Gastrocnemius medialis (tissue), 4 donors: ENCODE measurements around the gene PRKG1.

Experiments
- POLR2A ChIP-seq, 2 donors: fragments of 450-650 bp; IDR thresholded peaks; one replicate each; pipeline ENCODE4 v1.6.1; 2017; ENCODE audit warnings: antibody characterized with exemption in 2 of 2, mild to moderate bottlenecking in 2 of 2, moderate library complexity in 2 of 2
- TF ChIP-seq, protein P1 (sequence below), 5 experiments: fragments of 450-650 bp in 3 of 5; fragments of 200-600 bp in 2 of 5; sonication (generic) in 2 of 5; IDR thresholded peaks in 4 of 5; conservative IDR thresholded peaks in 1 of 5; 1 replicate in 4 of 5; 2 replicates in 1 of 5; pipeline ENCODE4 v1.5.1; 2016 to 2019; ENCODE audit warnings: antibody characterized with exemption in 5 of 5, mild to moderate bottlenecking in 3 of 5, moderate library complexity in 3 of 5

DNA sequence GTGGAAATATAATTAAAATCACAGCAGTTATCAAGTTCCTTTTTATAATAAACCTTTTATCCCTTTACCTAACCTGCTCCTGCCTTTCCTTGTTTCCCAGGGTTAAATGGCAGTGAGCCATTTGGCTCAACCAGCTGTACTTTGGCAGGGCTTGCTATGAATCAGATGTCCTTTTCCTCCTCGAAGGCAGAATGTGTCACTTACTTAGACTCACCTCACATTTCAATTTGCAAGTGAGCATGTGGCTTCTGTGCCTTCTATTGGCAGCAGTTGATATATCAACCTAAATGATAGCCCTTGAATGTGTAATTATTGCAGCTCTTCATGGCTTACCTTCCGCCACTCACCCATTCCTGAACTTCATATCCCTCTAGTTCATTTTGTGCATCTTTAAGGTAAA is 323.4 kb downstream of the PRKG1 start:
- no peak for TF ChIP-seq POLR2A (IDR thresholded peaks at IDR 0.05)
- TF ChIP-seq, protein P1, sequence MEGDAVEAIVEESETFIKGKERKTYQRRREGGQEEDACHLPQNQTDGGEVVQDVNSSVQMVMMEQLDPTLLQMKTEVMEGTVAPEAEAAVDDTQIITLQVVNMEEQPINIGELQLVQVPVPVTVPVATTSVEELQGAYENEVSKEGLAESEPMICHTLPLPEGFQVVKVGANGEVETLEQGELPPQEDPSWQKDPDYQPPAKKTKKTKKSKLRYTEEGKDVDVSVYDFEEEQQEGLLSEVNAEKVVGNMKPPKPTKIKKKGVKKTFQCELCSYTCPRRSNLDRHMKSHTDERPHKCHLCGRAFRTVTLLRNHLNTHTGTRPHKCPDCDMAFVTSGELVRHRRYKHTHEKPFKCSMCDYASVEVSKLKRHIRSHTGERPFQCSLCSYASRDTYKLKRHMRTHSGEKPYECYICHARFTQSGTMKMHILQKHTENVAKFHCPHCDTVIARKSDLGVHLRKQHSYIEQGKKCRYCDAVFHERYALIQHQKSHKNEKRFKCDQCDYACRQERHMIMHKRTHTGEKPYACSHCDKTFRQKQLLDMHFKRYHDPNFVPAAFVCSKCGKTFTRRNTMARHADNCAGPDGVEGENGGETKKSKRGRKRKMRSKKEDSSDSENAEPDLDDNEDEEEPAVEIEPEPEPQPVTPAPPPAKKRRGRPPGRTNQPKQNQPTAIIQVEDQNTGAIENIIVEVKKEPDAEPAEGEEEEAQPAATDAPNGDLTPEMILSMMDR (IDR thresholded peaks at IDR 0.05 in 4 of 5, conservative IDR thresholded peaks at IDR 0.05 in 1 of 5): no peak
